Subcutaneous abdominal adipose tissue (tissue), 5 donors: ENCODE data around the gene RASSF1.
A peak's percentile ranks its signal among the peaks of the same experiment; 100 is the strongest.

Experiments used
- H3K27ac ChIP-seq: one replicate; pipeline ENCODE4 v1.7.0; 2013; ENCODE audit warnings: low read depth, mild to moderate bottlenecking, inconsistent platforms, low read length, moderate library complexity
- H3K27me3 ChIP-seq, 5 donors: one replicate each; pipeline ENCODE4 v1.7.0; 2013; ENCODE audit warnings: low read length in 5 of 5, inconsistent platforms in 1 of 5; ENCODE audit not compliant: control insufficient read depth in 5 of 5, insufficient read depth in 4 of 5
- H3K36me3 ChIP-seq, 5 donors: one replicate each; pipeline ENCODE4 v1.7.0; 2013; ENCODE audit warnings: low read length in 5 of 5; ENCODE audit not compliant: control insufficient read depth in 5 of 5, insufficient read depth in 5 of 5
- H3K4me1 ChIP-seq, 5 donors: one replicate each; pipeline ENCODE4 v1.7.0; 2013; ENCODE audit warnings: low read length in 5 of 5, mild to moderate bottlenecking in 3 of 5, moderate library complexity in 1 of 5; ENCODE audit not compliant: control insufficient read depth in 5 of 5, insufficient read depth in 5 of 5
- H3K4me3 ChIP-seq, 5 donors: one replicate each; pipeline ENCODE4 v1.7.0; 2013; ENCODE audit warnings: low read length in 5 of 5, low read depth in 1 of 5
- H3K9ac ChIP-seq, 5 donors: one replicate each; pipeline ENCODE4 v1.7.0; 2013; ENCODE audit warnings: low read length in 5 of 5, mild to moderate bottlenecking in 4 of 5, moderate library complexity in 3 of 5
- H3K9me3 ChIP-seq, 5 donors: one replicate each; pipeline ENCODE4 v1.7.0; 2013; ENCODE audit warnings: low read length in 5 of 5; ENCODE audit not compliant: control insufficient read depth in 5 of 5
- donor health status: healthy.
- donor health status: healthy.
- donor health status: healthy.
- donor health status: healthy.
- donor health status: healthy.

RASSF1 gene

GRCh38 chr3:50296721-50297383 lies 43.8 kb downstream of the RASSF1 start:
- Histone ChIP-seq H3K9ac (no peak overlapping the region), H3K27ac (no peak overlapping the region)

DNA sequence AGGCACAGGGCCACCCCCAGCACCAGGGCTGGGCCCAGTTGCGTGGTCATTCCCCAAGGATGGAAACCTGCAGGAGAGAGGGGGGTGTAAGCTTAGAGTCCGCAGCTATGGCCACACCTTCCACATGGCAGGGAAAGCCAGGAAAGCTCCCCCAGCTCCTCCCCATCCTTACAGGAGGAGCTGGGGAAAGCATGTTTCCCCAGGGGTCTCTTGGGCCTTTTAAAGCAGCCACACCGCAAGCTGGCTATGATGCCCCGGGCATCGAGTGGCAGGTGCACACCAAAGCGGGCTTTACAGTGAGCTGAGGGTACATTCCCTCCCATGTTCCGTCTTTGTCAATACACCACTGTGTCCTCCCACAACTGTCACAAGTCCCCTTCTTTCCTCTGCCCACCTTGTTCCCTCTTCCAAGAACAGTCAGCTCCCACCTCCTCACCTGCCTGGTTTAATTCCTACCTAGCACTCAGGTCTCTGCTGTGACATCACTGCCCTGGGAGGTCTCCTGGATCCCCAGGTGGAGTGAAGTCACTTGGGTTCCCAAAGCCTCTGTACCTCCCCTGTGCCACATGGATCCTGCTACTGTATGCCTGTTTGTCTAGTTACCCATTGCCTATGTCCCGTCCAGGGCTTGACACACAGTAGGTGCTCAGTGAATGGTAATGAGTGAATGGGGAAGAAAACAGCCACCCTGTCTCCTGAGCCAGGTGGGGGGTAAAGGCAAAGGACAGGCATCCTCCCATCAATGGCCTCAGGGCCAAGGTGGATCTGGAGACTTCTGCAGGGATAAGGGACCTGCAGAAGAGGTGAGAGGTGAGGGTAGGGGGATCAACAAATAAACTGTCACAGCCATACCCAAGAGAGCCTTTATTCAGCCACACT lies 44.8 kb downstream of the RASSF1 start:
- Histone ChIP-seq H3K4me1 (peaks cover 17 to 51% (median 46%) of the 10 kb centered on the region in 5 donors), H3K9me3 (no peaks in the 10 kb centered on the region), H3K4me3 (no peak overlapping the region), H3K9ac (no peak overlapping the region), H3K27me3 (no peaks in the 10 kb centered on the region), H3K27ac (no peak overlapping the region), H3K36me3 (peaks cover 0 to 7% (median 4%) of the 10 kb centered on the region in 5 donors)

More at GRCh38 chr3:50296721-50297383, 43.8 kb downstream of the RASSF1 start:
- no peak overlapping the region for H3K4me3 ChIP-seq
- H3K9me3 ChIP-seq: no peaks in the 10 kb centered on the region
- H3K27me3 ChIP-seq: no peaks in the 10 kb centered on the region
- peaks cover 16 to 46% (median 40%) of the 10 kb centered on the region in 5 donors for H3K4me1 ChIP-seq
- peaks cover 0 to 7% (median 4%) of the 10 kb centered on the region in 5 donors for H3K36me3 ChIP-seq

DNA sequence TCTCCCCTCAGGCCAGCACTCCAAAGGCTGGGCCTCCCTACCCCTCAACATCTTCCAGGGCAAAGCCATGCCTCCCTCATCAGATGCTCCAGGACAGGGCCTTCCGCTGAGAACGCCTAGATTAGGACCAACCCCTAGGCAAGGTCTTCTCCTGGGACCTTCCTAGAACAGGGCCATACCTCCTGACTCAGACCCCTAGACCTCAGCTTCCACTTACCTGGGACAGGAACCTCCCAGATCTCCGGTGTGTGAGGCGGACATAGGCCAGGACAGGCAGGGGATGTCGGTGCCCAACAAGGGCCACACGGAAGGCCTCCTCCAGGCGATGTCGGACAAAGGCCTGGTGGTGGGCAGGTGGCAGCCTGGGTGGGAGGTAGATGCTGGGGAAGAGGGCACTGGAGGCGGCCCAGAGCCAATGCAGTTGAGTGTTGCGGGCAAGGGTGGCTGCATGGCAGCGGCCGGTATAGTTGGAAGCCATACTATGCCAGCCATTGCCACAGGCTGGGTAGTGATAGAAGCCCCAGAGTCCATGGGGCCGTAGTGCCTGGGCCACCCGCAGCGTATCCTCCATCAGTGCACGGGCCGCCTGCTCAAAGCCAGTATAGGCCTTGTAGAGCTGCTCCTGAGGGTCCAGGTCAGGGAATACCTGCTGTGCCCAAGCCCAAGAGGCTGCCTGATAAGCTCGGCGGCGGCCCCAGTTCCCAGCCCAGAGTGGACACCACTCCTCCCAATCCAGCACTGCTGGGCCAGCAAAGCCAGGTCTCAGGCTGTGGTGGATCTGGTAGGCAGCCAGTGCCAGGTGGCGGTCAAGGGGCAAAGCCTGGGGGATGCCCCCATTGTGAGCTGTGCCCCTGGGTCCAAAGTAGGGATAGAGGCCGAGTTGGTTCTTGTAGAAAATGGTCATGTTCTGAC lies 45.9 kb downstream of the RASSF1 start:
- H3K4me3 ChIP-seq: no peak overlapping the region
- H3K27ac ChIP-seq: no peak overlapping the region
- H3K4me1 ChIP-seq: peaks cover 9 to 46% (median 40%) of the 10 kb centered on the region in 5 donors
- H3K27me3 ChIP-seq: no peaks in the 10 kb centered on the region
- no peaks in the 10 kb centered on the region for H3K9me3 ChIP-seq
- peaks cover 0 to 15% (median 12%) of the 10 kb centered on the region in 5 donors for H3K36me3 ChIP-seq
- no peak overlapping the region for H3K9ac ChIP-seq

GRCh38 chr3:50294089-50294488 lies 46.5 kb downstream of the RASSF1 start:
- H3K27ac ChIP-seq: no peak overlapping the region
- H3K9ac ChIP-seq: no peak overlapping the region
- H3K9me3 ChIP-seq: no peaks in the 10 kb centered on the region
- H3K4me3 ChIP-seq: no peak overlapping the region
- peaks cover 0 to 22% (median 18%) of the 10 kb centered on the region in 5 donors for H3K36me3 ChIP-seq
- H3K27me3 ChIP-seq: no peaks in the 10 kb centered on the region
- H3K4me1 ChIP-seq: peaks cover 6 to 43% (median 39%) of the 10 kb centered on the region in 5 donors

DNA sequence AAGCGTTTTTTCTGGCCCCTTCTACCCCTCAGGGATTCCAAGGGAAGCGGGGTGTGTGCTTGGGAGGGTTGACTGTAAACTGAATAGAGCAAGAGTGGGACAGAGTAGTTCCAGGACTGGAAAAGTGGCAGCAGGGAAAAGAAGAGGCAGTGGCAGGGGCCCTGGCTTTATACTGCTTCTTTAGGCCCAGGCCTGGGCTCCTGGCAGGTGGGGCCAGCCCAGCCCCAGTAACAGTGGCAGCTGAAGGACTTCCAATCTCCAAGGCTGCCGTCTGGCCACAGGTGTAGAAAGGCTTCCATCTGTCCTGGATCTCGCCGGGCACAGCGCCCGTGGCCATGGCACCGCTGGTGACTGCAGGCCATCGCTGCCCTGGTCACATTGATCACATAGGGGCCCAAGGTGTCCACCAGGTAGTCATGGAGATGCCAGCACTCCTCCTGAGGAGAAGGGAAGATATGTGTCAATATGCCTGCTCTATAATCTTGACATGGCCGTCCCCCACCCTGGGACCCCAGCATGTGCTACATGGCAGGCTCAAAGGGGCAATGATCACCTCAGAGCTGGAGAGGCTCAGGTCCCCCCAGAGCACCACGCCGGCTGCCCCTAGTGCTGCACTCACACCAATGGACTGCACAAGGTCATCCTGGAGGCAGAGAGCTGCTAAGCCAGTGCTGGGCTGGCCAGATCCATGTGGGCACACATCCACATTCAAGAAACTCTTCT lies 47.4 kb downstream of the RASSF1 start:
- H3K27ac ChIP-seq: peak overlapping the region; percentile 91
- H3K27me3 ChIP-seq: no peaks in the 10 kb centered on the region
- peak overlapping the region; percentile 59 to 83 (median 80) for H3K4me3 ChIP-seq
- H3K4me1 ChIP-seq: peaks cover 6 to 35% (median 30%) of the 10 kb centered on the region in 5 donors
- peaks cover 0 to 30% (median 27%) of the 10 kb centered on the region in 5 donors for H3K36me3 ChIP-seq
- H3K9ac ChIP-seq: peak overlapping the region; percentile 73 to 93 (median 78)
- H3K9me3 ChIP-seq: no peaks in the 10 kb centered on the region

DNA sequence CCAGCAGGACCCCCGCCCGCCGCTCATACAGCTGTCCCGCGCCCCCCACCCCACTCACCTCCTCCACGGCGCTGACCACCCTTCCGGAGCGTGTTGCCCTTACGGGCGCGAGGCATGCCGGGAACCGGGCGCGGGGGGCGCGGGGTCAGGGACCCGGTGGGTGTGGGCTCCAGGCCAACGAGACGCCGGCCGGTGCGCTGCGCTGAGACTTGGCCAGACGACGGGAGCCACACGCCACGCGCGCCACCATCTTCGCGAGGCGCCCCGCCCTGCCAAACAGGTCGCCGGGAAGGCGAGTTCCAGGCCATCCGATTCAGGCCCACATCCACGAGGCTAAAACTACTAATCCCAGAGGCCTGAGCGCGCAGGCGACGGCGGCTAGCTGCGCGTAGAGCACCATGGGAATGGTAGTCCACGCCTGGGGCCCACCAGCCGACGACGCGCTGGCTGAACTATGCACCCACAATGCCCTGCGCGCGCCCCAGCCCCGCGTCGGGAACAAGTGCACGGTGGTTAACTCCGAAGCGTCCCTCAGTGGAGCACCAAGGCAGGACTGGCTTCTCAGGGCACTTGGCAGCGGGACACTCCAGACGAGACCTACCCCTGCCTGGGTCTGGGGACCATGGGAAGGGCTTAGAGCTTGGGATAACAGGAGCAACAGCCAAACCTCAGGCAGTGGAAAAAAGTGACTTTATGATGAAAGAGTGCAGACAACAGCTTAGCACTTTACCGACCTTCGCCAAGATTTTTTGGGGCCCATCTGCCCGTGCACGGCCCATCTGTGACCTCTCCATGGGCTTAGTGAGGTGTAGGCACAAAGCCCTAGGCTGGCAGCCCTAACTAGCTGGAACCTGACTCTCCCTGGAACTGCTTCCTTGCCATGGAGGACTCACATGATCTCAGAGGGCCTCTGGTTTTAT lies 48.2 kb downstream of the RASSF1 start, which contains the start of gene IFRD2:
Gene IFRD2, minus strand, starts transcription at position 271 of the 920 bp plus-strand sequence. Its CDS starts 155 bp downstream, at position 116.
- Histone ChIP-seq H3K27me3 (no peaks in the 10 kb centered on the region), H3K27ac (peak within 1 kb of the TSS; percentile 91), H3K9me3 (no peaks in the 10 kb centered on the region), H3K9ac (peak within 1 kb of the TSS; percentile 75 to 93 (median 81)), H3K4me1 (peaks cover 6 to 31% (median 26%) of the 10 kb centered on the region in 5 donors), H3K4me3 (peak within 1 kb of the TSS; percentile 80 to 91 (median 83)), H3K36me3 (peaks cover 0 to 38% (median 35%) of the 10 kb centered on the region in 5 donors)

DNA sequence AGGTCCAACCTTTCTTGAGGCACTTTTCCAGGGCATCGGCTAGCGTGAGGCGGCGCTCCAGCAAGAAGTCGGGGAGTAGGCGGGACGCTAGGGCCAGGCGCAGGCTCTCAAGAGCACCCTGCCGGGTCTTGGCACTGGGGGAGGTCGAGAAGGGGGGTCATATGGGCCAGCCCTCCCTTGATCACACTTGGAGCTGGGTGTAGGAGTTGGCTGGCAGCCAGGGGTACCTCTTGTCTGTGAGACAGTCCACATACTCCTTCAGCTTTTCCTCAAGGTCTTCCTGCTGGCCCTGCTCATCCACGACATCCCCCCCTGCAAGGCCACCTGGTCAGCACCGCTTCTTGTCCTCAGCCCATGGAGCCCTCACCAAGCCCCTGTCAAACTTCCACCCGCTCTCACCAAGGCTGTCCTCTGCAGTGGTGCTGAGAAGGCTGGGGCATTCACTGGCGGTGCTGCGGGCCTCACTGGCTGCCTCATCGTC lies 50.4 kb downstream of the RASSF1 start:
- Histone ChIP-seq H3K9me3 (no peaks in the 10 kb centered on the region), H3K36me3 (peaks cover 0 to 42% (median 41%) of the 10 kb centered on the region in 5 donors), H3K4me3 (no peak overlapping the region), H3K27ac (no peak overlapping the region), H3K27me3 (no peaks in the 10 kb centered on the region), H3K4me1 (peaks cover 6 to 31% (median 26%) of the 10 kb centered on the region in 5 donors), H3K9ac (no peak overlapping the region)

DNA sequence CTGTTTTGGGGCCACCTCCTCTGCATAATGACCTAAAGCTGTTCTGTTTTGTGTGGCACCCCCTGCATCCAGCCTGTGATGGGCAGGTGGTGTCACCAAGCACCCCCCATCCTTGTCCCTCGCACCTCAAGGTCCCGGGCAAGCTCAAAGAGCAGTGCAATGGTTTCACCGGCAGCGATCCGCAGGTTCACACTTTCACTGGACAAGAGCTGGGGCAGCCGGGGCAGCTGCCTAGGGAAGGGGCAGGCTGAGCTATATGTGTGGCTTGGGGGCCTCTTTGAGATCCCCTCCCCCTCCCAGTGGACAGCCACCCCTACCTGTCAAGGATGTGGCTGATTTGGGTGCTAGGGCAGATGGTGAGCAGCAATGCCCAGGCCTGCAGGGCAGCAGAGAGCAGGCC lies 51.5 kb downstream of the RASSF1 start:
- H3K36me3 ChIP-seq: peaks cover 0 to 42% (median 41%) of the 10 kb centered on the region in 5 donors

More for the DNA sequence above, 51.5 kb downstream of the RASSF1 start:
- H3K27ac ChIP-seq: no peak overlapping the region
- peaks cover 6 to 31% (median 26%) of the 10 kb centered on the region in 5 donors for H3K4me1 ChIP-seq
- H3K27me3 ChIP-seq: no peaks in the 10 kb centered on the region
- H3K4me3 ChIP-seq: no peak overlapping the region
- no peak overlapping the region for H3K9ac ChIP-seq
- H3K9me3 ChIP-seq: no peaks in the 10 kb centered on the region
